SU-DHL-6 (cell line): ENCODE measurements around the gene GATAD2B.

ENCODE experiments used
- H2AFZ ChIP-seq: fragments of 200-600 bp; sonication (generic); 2 replicates; pipeline ENCODE4 v1.6.1; 2014; ENCODE audit warnings: low read depth, mild to moderate bottlenecking, moderate library complexity, mixed read lengths, antibody characterized with exemption, low read length; ENCODE audit not compliant: severe bottlenecking
- H3F3A ChIP-seq: fragments of 200-600 bp; shearing (Covaris generic); 2 replicates; pipeline ENCODE4 v1.6.0; 2016; ENCODE audit warnings: antibody characterized with exemption, mild to moderate bottlenecking; ENCODE audit not compliant: insufficient read depth
- H3K27ac ChIP-seq: fragments of 200-600 bp; sonication (generic); 2 replicates; pipeline ENCODE4 v1.5.1; 2016; ENCODE audit warnings: low read depth, mild to moderate bottlenecking, low read length, moderate library complexity, mixed read lengths
- H3K27me3 ChIP-seq: fragments of 200-600 bp; sonication (generic), shearing (Covaris generic); 2 replicates; pipeline ENCODE4 v1.6.0; 2014; ENCODE audit warnings: mild to moderate bottlenecking, low read length
- H3K36me3 ChIP-seq: fragments of 200-600 bp; sonication (generic); 2 replicates; pipeline ENCODE4 v1.6.1; 2014; ENCODE audit warnings: mild to moderate bottlenecking, low read length, mixed read lengths
- H3K4me2 ChIP-seq: fragments of 300-600, 200-600 bp; shearing (Covaris generic), sonication (generic); 2 replicates; pipeline ENCODE4 v1.6.0; 2014; ENCODE audit warnings: low read length, low read depth, mild to moderate bottlenecking; ENCODE audit not compliant: poor library complexity, severe bottlenecking
- H3K4me3 ChIP-seq: fragments of 200-600 bp; sonication (generic); 2 replicates; pipeline ENCODE4 v1.5.1; 2014; ENCODE audit warnings: antibody characterized with exemption, low read length, mild to moderate bottlenecking, mixed read lengths; ENCODE audit not compliant: insufficient read depth, poor library complexity, severe bottlenecking
- H3K79me2 ChIP-seq: fragments of 200-600 bp; sonication (generic); 2 replicates; pipeline ENCODE4 v1.6.1; 2014; ENCODE audit warnings: mild to moderate bottlenecking, low read length, moderate library complexity; ENCODE audit not compliant: insufficient read depth
- H3K9ac ChIP-seq: fragments of 200-600 bp; sonication (generic); 2 replicates; pipeline ENCODE4 v1.7.0; 2014; ENCODE audit warnings: mild to moderate bottlenecking, low read length
- H3K9me2 ChIP-seq: fragments of 200-600 bp; sonication (generic); replicated peaks from 2 replicates; pipeline ENCODE4 v1.6.1; 2014; ENCODE audit warnings: low read length; ENCODE audit not compliant: insufficient read depth
- H3K9me3 ChIP-seq: fragments of 200-600 bp; sonication (generic); 2 replicates; pipeline ENCODE4 v1.6.1; 2014; ENCODE audit warnings: low read length, mixed read lengths; ENCODE audit not compliant: insufficient read depth
- H4K20me1 ChIP-seq: fragments of 200-600 bp; sonication (generic); 2 replicates; pipeline ENCODE4 v1.6.1; 2014; ENCODE audit warnings: low read depth, mild to moderate bottlenecking, antibody characterized with exemption, low read length, moderate library complexity, mixed read lengths
- EZH2phosphoT487 ChIP-seq: fragments of 200-600 bp; sonication (generic), shearing (Covaris generic); conservative IDR thresholded peaks from 2 replicates; pipeline ENCODE4 v1.6.1; 2018; ENCODE audit warnings: mild to moderate bottlenecking, antibody characterized with exemption, low read length, moderate library complexity, mixed read lengths
- TF ChIP-seq, protein P1 (sequence below): fragments of 200-600 bp; sonication (generic); IDR thresholded peaks from one replicate; pipeline ENCODE4 v1.5.1; 2017; ENCODE audit warnings: antibody characterized with exemption, mild to moderate bottlenecking, low read length, moderate library complexity; ENCODE audit not compliant: insufficient read depth, poor library complexity, severe bottlenecking

Gene GATAD2B

DNA sequence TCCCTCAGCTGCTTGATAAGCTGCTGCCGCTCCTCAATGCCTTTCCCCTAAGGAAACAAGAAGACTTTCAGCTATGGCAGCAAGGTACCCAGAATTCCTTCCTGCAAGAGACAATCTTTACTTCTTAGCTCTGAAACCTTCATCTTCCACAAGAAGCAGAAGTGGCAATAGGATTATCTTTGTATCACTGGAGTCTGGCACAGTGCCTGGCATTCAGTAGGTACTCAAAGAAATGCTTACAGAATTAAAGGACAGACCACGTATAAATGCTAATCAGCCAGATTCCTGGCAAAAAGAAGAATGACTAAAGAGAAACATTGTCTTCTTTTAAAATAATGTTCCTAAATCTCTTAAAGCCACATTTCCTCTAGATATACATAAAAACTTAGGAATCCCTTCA lies 103.9 kb downstream of the GATAD2B start:
- peaks cover 13% of the 10 kb centered on the region; the same call in 1 of the 2 replicates for H3K79me2 ChIP-seq
- no peak for TF ChIP-seq EZH2phosphoT487
- TF ChIP-seq, protein P1, sequence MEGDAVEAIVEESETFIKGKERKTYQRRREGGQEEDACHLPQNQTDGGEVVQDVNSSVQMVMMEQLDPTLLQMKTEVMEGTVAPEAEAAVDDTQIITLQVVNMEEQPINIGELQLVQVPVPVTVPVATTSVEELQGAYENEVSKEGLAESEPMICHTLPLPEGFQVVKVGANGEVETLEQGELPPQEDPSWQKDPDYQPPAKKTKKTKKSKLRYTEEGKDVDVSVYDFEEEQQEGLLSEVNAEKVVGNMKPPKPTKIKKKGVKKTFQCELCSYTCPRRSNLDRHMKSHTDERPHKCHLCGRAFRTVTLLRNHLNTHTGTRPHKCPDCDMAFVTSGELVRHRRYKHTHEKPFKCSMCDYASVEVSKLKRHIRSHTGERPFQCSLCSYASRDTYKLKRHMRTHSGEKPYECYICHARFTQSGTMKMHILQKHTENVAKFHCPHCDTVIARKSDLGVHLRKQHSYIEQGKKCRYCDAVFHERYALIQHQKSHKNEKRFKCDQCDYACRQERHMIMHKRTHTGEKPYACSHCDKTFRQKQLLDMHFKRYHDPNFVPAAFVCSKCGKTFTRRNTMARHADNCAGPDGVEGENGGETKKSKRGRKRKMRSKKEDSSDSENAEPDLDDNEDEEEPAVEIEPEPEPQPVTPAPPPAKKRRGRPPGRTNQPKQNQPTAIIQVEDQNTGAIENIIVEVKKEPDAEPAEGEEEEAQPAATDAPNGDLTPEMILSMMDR, result no peak
- no peak overlapping the region for H3K4me3 ChIP-seq
- H3K27me3 ChIP-seq, result no peaks in the 10 kb centered on the region
- H2AFZ ChIP-seq, result no peak overlapping the region
- no peaks in the 10 kb centered on the region for H3K9me3 ChIP-seq
- peaks cover 18% of the 10 kb centered on the region for H3F3A ChIP-seq
- no peak overlapping the region for H3K9ac ChIP-seq
- no peak overlapping the region for H3K4me2 ChIP-seq
- H3K36me3 ChIP-seq, result peaks cover 26% of the 10 kb centered on the region
- H4K20me1 ChIP-seq, result no peaks in the 10 kb centered on the region
- no peaks in the 10 kb centered on the region for H3K9me2 ChIP-seq
- H3K27ac ChIP-seq, result peak overlapping the region; percentile 72; the same call in 1 of the 2 replicates

DNA sequence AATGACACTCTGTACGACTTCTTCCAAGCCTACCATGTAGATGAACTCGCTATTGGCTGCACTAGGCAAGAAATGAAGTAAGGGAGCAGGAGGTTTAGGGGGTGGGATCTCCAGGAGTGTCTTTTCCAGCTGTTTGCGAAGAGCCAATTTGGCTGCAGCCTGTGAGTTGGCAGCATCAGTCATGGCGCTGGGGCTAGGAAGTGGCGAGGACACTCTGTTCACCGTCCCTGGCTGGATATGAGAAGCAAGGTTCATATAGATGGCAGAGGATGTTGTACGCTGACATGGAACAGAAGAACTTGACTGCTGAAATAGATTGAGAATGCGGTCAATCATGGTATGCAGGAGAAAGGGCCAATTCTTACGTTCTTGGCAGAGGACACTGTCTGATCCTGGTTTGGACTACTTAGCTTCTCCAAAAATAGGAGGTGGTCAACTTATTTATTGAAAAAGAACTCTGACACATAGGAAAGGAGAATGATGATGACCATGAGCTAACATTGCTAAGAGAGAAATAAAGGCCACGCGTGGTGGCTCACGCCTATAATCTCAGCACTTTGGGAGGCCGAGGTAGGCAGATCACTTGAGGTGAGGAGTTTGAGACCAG lies 106.4 kb downstream of the GATAD2B start:
- TF ChIP-seq, protein P1, result no peak
- TF ChIP-seq EZH2phosphoT487, result no peak
- Histone ChIP-seq H3K36me3 (peaks cover 37% of the 10 kb centered on the region), H3F3A (peaks cover 7% of the 10 kb centered on the region), H3K9me3 (no peaks in the 10 kb centered on the region), H3K9ac (no peak overlapping the region), H3K27me3 (no peaks in the 10 kb centered on the region), H3K4me3 (no peak overlapping the region), H3K9me2 (no peaks in the 10 kb centered on the region), H2AFZ (no peak overlapping the region), H3K27ac (no peak overlapping the region), H3K4me2 (no peak overlapping the region), H4K20me1 (no peaks in the 10 kb centered on the region), H3K79me2 (peaks cover 10% of the 10 kb centered on the region; the same call in 1 of the 2 replicates)

DNA sequence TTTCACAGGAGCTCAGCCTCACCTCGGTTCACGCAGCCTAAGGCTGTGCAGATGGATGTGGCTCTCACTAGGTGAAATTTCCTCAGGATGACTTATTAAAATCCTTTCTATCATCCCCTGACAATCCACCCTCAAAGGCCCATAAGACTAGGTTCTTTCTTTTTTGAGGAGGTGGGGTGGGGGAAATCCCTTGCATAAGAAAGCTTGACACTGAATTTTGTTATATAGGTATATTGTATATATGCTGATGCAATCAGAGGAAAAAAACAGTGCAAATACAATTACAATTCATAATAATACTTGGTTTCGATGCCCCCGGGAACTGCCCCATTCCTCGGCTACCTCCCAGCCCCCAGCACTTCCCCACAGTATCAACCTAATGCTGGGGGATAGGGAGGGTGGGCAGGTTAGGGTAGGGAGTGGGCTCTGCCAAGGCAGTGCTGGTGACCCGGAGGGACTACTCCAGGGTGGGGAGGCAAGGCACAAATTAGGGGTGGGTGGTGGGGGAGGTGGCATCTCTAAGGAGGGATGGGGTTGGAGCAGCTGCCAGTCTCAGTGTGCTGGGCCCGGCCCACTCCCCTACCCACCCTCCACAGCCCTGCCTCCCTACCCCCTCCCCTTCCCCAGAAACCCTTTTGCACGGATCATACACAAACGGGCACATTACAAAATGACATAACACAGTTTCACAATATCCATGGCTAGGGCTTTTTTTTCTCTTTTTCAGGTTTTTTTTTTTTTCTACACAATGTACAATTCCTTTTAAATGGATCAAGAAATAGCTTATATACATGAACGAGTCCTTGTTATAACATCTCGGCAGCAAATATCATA lies 116.7 kb downstream of the GATAD2B start:
- Histone ChIP-seq H3K4me2 (peak overlapping the region; percentile 57), H3K9me2 (no peaks in the 10 kb centered on the region), H3F3A (peaks cover 19% of the 10 kb centered on the region), H3K9me3 (no peaks in the 10 kb centered on the region), H3K9ac (peak overlapping the region; percentile 41), H3K4me3 (no peak overlapping the region), H4K20me1 (no peaks in the 10 kb centered on the region), H3K27ac (peak overlapping the region; percentile 94), H3K79me2 (no peaks in the 10 kb centered on the region), H3K36me3 (peaks cover under 1% of the 10 kb centered on the region; the same call in 1 of the 2 replicates), H3K27me3 (no peaks in the 10 kb centered on the region), H2AFZ (no peak overlapping the region)
- no peak for TF ChIP-seq EZH2phosphoT487
- TF ChIP-seq, protein P1, result no peak
